Immature natural killer cell (primary cell): ENCODE results near the gene RTL3. TPM values are rescaled to one million over a fixed set of nuclear protein-coding genes. Genes with fewer than 3 reads are reported as not detected.
"Not testable (repeated sequence)": the region's sequence is repeated elsewhere in the genome, so short reads cannot be mapped to it uniquely, and the experiment has no call there.

ENCODE experiments used
- DNase-seq, 3 donors: peaks; one replicate each; pipeline ENCODE4 v3.0.0; 2022; ENCODE audit warnings: mixed read lengths in 1 of 3
- H3K27ac Mint-ChIP-seq, 6 donors: one replicate each; pipeline ENCODE4 v1.8.0; 2020; ENCODE audit warnings: mixed read lengths in 6 of 6, mild to moderate bottlenecking in 5 of 6, inconsistent platforms in 4 of 6, moderate library complexity in 3 of 6
- H3K27me3 Mint-ChIP-seq, 3 donors: one replicate each; pipeline ENCODE4 v1.8.0; 2020 to 2021; ENCODE audit warnings: low read depth in 3 of 3, mild to moderate bottlenecking in 3 of 3, mixed read lengths in 3 of 3, moderate library complexity in 3 of 3, inconsistent platforms in 1 of 3
- H3K36me3 Mint-ChIP-seq, 3 donors: one replicate each; pipeline ENCODE4 v1.8.0; 2020; ENCODE audit warnings: mixed read lengths in 3 of 3, inconsistent platforms in 2 of 3, mild to moderate bottlenecking in 2 of 3
- H3K4me1 Mint-ChIP-seq, 2 donors: one replicate each; pipeline ENCODE4 v1.8.0; 2020; ENCODE audit warnings: inconsistent platforms in 2 of 2, mild to moderate bottlenecking in 2 of 2, mixed read lengths in 2 of 2, moderate library complexity in 1 of 2
- H3K4me3 Mint-ChIP-seq, 5 donors: one replicate each; pipeline ENCODE4 v1.8.0; 2020; ENCODE audit warnings: mild to moderate bottlenecking in 5 of 5, mixed read lengths in 5 of 5, inconsistent platforms in 3 of 5, moderate library complexity in 3 of 5
- H3K9me3 Mint-ChIP-seq, 6 donors: one replicate each; pipeline ENCODE4 v1.8.0; 2020; ENCODE audit warnings: mild to moderate bottlenecking in 6 of 6, mixed read lengths in 6 of 6, inconsistent platforms in 4 of 6, moderate library complexity in 3 of 6
- polyA plus RNA-seq, 3 donors: library from polyadenylated mRNA; unstranded; fragments of 300-500 nt; fragmentation: Illumina TruSeq; gene quantifications; one replicate each; pipeline ENCODE4 v1.2.3, GENCODE V29; 2021

Gene RTL3
- polyA plus RNA-seq, 3 donors from 2014 or later = not detected

- peaks cover 18 to 36% of the 10 kb centered on the region in 2 donors for H3K4me1 Mint-ChIP-seq
- peaks cover 0 to 9% (median 1%) of the 10 kb centered on the region in 3 donors for H3K36me3 Mint-ChIP-seq
- peaks cover 0 to 3% (median 0%) of the 10 kb centered on the region in 6 donors for H3K9me3 Mint-ChIP-seq
- peak overlapping the region; percentile 48 to 76 (median 64) for H3K4me3 Mint-ChIP-seq
- peaks cover 2 to 4% (median 3%) of the 10 kb centered on the region in 3 donors for H3K27me3 Mint-ChIP-seq
- peak overlapping the region; percentile 4 to 68 (median 52) for H3K27ac Mint-ChIP-seq
- DNase-seq = peak; percentile 41 to 55 (median 51)
Observed at GRCh38 chrX:78650906-78651437, 8.2 kb downstream of the RTL3 start.

DNA sequence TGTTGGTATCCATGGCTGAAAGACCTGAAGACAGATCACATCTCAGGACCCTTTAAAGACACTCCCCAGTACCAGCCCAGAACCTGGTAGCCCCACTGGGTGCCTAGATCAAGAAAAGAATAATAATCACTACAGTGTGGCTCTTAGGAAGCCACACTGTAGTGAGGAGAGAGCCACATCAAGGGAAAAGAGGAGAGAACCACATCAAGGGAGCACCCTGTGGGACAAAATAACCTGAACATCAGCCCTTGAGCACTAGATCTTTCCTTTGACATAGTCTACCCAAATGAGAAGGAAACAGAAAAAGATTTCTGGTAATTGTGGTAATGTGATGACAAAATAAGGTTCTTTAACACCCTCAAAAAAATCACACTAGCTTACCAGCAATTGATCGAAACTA is 15.3 kb downstream of the RTL3 start:
- Mint-ChIP-seq H3K36me3 (peaks cover 0 to 16% (median 10%) of the 10 kb centered on the region in 3 donors), H3K27me3 (peaks cover 0 to 9% (median 5%) of the 10 kb centered on the region in 3 donors), H3K4me1 (no peaks in the 10 kb centered on the region), H3K4me3 (no peak overlapping the region), H3K9me3 (peaks cover 0 to 27% (median 13%) of the 10 kb centered on the region in 6 donors), H3K27ac (no peak overlapping the region)
- peak in 1 of 3 donors; percentile 6 for DNase-seq

DNA sequence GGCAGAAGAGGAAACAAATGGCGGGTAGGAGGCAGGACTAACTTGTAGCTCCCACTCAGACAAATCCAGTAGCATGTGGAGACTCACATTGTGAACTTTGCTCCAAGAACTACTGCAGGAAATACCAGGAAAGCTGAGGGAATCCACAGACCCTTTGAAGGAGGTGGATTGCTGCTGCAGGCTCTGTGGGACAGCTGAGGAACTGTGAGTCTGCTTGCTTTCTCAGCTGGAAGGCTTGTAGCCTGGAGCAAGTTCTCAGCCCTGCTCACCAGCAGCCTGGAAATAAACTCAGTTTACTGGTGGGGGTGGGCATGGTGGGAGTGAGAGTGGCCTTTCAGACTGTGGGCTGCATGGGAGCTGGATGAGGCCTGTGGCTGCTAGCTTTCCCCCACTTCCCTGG is 16.0 kb downstream of the RTL3 start:
- H3K9me3 Mint-ChIP-seq = peaks cover 0 to 27% (median 12%) of the 10 kb centered on the region in 6 donors
- no peak for DNase-seq
- H3K27ac Mint-ChIP-seq = no peak overlapping the region
- H3K27me3 Mint-ChIP-seq = peaks cover 3 to 8% (median 5%) of the 10 kb centered on the region in 3 donors
- H3K36me3 Mint-ChIP-seq = peaks cover 0 to 13% (median 10%) of the 10 kb centered on the region in 3 donors
- no peak overlapping the region for H3K4me3 Mint-ChIP-seq
- no peaks in the 10 kb centered on the region for H3K4me1 Mint-ChIP-seq

GRCh38 chrX:78636096-78636495 is 23.0 kb downstream of the RTL3 start:
- not testable (repeated sequence) for H3K36me3 Mint-ChIP-seq, H3K27ac Mint-ChIP-seq, DNase-seq, H3K9me3 Mint-ChIP-seq, H3K4me1 Mint-ChIP-seq, H3K4me3 Mint-ChIP-seq
- peaks cover 3 to 20% (median 7%) of the 10 kb centered on the region in 3 donors for H3K27me3 Mint-ChIP-seq

DNA sequence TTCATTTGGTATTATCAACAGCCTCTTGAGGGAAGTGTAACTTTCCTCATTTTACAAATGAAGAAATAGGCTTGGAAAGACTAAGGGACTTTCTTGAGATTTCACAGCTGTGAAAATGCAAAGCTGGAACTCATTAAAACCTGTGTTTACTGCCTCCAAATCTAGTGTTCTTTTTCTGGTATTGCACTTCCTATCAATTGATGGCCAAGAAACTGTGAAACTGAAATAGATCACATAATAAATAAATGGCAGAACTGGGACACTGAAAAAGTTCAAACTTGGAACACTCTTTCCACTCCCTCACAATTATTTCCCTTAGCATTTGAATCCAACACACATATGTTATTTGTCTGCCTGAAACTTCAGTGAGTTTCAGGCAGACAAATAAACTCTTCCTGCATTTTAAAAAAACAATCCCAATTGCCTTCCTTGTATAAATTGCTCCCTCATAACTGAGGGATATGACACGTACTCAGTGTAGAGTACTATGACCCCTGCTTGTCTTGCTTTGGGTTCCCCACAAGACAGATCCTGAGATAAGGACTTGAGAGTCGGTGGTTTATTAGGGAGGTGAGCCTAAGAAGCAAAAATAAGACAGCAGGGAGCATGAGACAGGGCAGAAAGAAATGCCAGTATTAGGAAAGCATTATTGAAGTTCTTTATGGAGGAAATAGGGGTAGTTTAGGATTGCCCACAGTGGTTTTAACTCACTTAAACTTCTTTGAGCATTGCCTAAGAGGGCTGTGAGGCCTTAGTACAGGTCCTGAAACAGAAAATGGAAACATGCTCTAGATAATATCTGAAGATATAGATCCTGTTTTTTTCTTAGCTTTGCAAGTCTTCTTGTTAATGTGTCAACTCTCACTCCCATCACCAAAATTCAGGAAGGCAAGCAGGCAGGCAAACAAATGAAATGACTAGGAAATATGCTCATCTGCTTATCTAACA is 33.9 kb downstream of the RTL3 start:
- H3K27ac Mint-ChIP-seq = no peak overlapping the region
- no peak overlapping the region for H3K4me3 Mint-ChIP-seq
- no peaks in the 10 kb centered on the region for H3K36me3 Mint-ChIP-seq
- H3K27me3 Mint-ChIP-seq = peaks cover 0 to 14% (median 3%) of the 10 kb centered on the region in 3 donors
- DNase-seq = no peak
- no peaks in the 10 kb centered on the region for H3K9me3 Mint-ChIP-seq
- H3K4me1 Mint-ChIP-seq = peaks cover 0 to 8% of the 10 kb centered on the region in 2 donors

- DNase-seq = no peak
- Mint-ChIP-seq H3K4me1 (peaks cover 0 to 8% of the 10 kb centered on the region in 2 donors), H3K27ac (no peak overlapping the region), H3K27me3 (peaks cover 0 to 17% (median 3%) of the 10 kb centered on the region in 3 donors), H3K9me3 (no peaks in the 10 kb centered on the region), H3K36me3 (no peaks in the 10 kb centered on the region), H3K4me3 (no peak overlapping the region)
Observed at GRCh38 chrX:78624426-78624825, 34.7 kb downstream of the RTL3 start.

DNA sequence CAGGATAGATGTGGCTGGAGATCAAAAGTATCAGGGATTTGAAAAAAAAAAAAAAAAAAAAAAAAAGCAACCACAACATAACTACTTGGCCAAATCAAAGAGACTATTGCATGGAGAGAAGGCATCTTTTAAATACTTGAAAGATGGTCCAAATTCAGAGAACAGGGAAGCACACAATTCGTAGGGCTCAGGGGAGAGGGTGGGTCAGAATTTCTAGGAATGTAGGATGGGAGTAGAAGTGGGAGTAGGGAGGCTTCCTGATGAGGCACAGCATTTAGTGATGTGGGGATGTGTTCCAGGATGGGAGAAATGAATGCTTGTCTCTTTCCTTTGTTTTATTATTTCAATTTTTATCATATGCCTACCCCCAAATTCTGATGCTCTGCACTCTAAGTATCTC is 36.3 kb downstream of the RTL3 start:
- Mint-ChIP-seq H3K9me3 (no peaks in the 10 kb centered on the region), H3K36me3 (no peaks in the 10 kb centered on the region), H3K4me3 (no peak overlapping the region), H3K27me3 (peaks cover under 1 to 21% (median 3%) of the 10 kb centered on the region in 3 donors), H3K4me1 (peaks cover 0 to 8% of the 10 kb centered on the region in 2 donors), H3K27ac (no peak overlapping the region)
- DNase-seq = no peak

- Mint-ChIP-seq H3K36me3 (no peaks in the 10 kb centered on the region), H3K4me1 (no peaks in the 10 kb centered on the region), H3K27me3 (peaks cover 1 to 24% (median 2%) of the 10 kb centered on the region in 3 donors), H3K9me3 (no peaks in the 10 kb centered on the region), H3K4me3 (no peak overlapping the region), H3K27ac (no peak overlapping the region)
- no peak for DNase-seq
Observed at GRCh38 chrX:78619834-78620233, 39.3 kb downstream of the RTL3 start.

DNA sequence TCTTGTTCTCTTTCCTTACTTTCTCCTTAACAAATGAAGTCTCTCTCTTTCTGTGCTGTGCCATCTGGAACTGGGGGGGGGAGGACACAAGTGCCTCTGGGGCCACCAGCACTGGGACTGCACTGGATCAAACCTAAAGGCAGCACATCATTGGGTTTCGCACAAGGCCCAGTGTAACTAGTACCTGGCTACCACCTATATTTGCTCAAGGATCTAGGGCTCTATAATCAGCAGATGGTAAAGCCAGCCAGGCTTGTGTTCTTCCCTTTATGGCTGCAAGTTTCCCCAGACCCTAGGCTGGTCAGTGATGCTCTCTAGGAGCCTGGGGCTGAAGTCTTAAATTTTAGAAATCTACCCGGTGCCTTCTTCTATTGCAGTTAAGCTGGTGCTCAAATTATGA is 40.1 kb downstream of the RTL3 start:
- Mint-ChIP-seq H3K27me3 (peaks cover 1 to 24% (median 2%) of the 10 kb centered on the region in 3 donors), H3K27ac (no peak overlapping the region), H3K4me3 (no peak overlapping the region), H3K4me1 (no peaks in the 10 kb centered on the region), H3K36me3 (no peaks in the 10 kb centered on the region), H3K9me3 (no peaks in the 10 kb centered on the region)
- no peak for DNase-seq

DNA sequence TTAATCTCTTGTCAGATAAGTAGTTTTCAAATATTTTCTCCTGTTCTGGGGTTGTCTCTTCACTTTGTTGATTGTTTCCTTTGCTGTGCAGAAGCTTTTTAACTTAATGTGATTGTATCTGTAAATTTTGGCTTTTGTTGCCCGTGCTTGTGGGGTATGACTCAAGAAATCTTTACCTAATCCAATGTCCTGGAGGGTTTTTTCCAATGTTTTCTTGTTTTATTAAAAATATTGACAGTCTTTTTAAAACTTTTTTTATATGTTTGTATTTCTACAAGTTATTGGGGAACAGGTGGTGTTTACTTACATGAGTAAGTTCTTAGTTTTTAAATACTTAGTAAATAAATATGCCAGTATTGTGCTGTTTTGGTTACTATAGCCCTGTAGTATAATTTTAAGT is 44.9 kb downstream of the RTL3 start:
- no peak for DNase-seq

More for the DNA sequence above, 44.9 kb downstream of the RTL3 start:
- Mint-ChIP-seq H3K27ac (no peak overlapping the region), H3K9me3 (peaks cover 0 to 1% (median 0%) of the 10 kb centered on the region in 6 donors), H3K36me3 (no peaks in the 10 kb centered on the region), H3K27me3 (peaks cover 2 to 12% (median 3%) of the 10 kb centered on the region in 3 donors), H3K4me1 (no peaks in the 10 kb centered on the region), H3K4me3 (no peak overlapping the region)

Other genes starting within 250 kb of the RTL3 start
- not detected for gene LPAR4, start 88.4 kb upstream of the RTL3 start, polyA plus RNA-seq